AG09319 (cell line): ENCODE data around the gene TMEM117.

Source experiments
- DNase-seq: peaks from one replicate; pipeline ENCODE4 v3.0.0-alpha.2; 2010; ENCODE audit warnings: low read depth; ENCODE audit errors: extremely low read depth
- CTCF ChIP-seq: IDR thresholded peaks from 2 replicates; pipeline ENCODE4 v1.5.1; 2011; ENCODE audit warnings: low read depth, mild to moderate bottlenecking, inconsistent platforms, low read length, moderate library complexity

Gene TMEM117

GRCh38 chr12:43930032-43930431 lies 94.2 kb downstream of the TMEM117 start:
- DNase-seq = no peak
- no peak for TF ChIP-seq CTCF

- DNase-seq = no peak
- no peak for TF ChIP-seq CTCF
Measured at GRCh38 chr12:43931187-43931586, 95.3 kb downstream of the TMEM117 start.

- DNase-seq = no peak
Measured at GRCh38 chr12:43935581-43935980, 99.7 kb downstream of the TMEM117 start.

GRCh38 chr12:43937947-43938346 lies 102.1 kb downstream of the TMEM117 start:
- DNase-seq = no peak
- TF ChIP-seq CTCF = no peak; the same call in 1 of the 2 replicates

More at GRCh38 chr12:43935581-43935980, 99.7 kb downstream of the TMEM117 start:
- TF ChIP-seq CTCF = no peak

- no peak for TF ChIP-seq CTCF
Measured at GRCh38 chr12:43942379-43942778, 106.5 kb downstream of the TMEM117 start.

GRCh38 chr12:43945983-43946382 lies 110.1 kb downstream of the TMEM117 start:
- no peak for DNase-seq
- no peak for TF ChIP-seq CTCF

More at GRCh38 chr12:43942379-43942778, 106.5 kb downstream of the TMEM117 start:
- DNase-seq = no peak

GRCh38 chr12:43951286-43951685 lies 115.4 kb downstream of the TMEM117 start:
- DNase-seq = no peak
- TF ChIP-seq CTCF = no peak
